ENCODE results near the gene CUL1.

DNA sequence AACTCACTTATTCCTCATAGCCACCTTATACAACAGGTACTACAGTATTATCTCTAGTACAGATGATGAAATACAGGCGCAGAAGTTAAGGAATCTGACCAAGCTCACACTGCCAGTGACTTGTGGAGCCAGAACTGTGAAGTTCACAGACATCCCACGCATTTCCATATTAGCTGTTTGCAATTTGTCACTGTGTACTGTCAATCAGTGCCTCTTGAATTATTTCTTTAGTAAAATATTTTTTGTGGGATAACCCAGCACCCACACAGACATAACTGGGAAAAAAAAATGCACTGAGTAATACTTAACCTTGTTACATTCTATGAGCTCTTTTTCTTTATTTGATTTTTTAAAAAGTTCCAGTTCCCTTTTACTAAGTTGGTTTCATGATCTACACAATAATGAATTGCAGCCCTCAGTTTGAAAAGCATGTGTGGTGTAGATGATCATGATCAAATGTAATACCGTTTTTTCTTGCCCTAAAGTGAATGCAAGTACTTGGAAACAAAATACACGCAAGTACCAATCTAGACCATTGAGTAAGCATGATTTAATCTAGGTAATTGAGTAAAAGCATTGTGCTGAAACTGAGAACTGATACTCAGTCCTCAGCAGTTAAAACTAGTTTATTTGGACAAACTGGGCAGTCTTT lies 14.1 kb downstream of the CUL1 start:
- TF ChIP-seq CTCF (IDR thresholded peaks at IDR 0.05; ENCODE audit: extremely low read depth in 1 of 2, insufficient read depth in 1 of 2, low read depth in 1 of 2, low read length in 2 of 2) (no peak), POLR2A (IDR thresholded peaks at IDR 0.05; ENCODE audit: low read depth, low read length) (no peak), EZH2 (IDR thresholded peaks at IDR 0.05; ENCODE audit: borderline replicate concordance, low read depth, low read length, severe bottlenecking) (no peak), POLR2AphosphoS5 (IDR thresholded peaks at IDR 0.05; ENCODE audit: insufficient read depth, low read depth, low read length) (no peak), MYC (IDR thresholded peaks at IDR 0.05; ENCODE audit: low read depth, low read length) (no peak), JUN (IDR thresholded peaks at IDR 0.05; ENCODE audit: borderline replicate concordance, insufficient read depth, insufficient read length, low read depth) (no peak), FOS (IDR thresholded peaks at IDR 0.05; ENCODE audit: borderline replicate concordance, insufficient read depth, low read length) (no peak), GATA2 (IDR thresholded peaks at IDR 0.05; ENCODE audit: insufficient read depth, insufficient read length, low read depth, low read length) (no peak)
- TF ChIP-seq, protein P1, sequence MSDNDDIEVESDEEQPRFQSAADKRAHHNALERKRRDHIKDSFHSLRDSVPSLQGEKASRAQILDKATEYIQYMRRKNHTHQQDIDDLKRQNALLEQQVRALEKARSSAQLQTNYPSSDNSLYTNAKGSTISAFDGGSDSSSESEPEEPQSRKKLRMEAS (IDR thresholded peaks at IDR 0.05; ENCODE audit: insufficient read depth, insufficient read length): no peak
